WTC11 (cell line): Measurements from ENCODE around the gene PRB3.

Experiments
- MXD4 ChIP-seq: fragments of 250-450 bp; sonication (Bioruptor Pico); IDR thresholded peaks from 2 replicates; pipeline ENCODE4 v1.8.0; 2021; ENCODE audit warnings: mild to moderate bottlenecking, moderate library complexity, borderline replicate concordance
- TF ChIP-seq, protein P1 (sequence below): fragments of 200-600 bp; IDR thresholded peaks from 2 replicates; pipeline ENCODE4 v1.8.0; 2022; ENCODE audit warnings: antibody characterized with exemption

DNA sequence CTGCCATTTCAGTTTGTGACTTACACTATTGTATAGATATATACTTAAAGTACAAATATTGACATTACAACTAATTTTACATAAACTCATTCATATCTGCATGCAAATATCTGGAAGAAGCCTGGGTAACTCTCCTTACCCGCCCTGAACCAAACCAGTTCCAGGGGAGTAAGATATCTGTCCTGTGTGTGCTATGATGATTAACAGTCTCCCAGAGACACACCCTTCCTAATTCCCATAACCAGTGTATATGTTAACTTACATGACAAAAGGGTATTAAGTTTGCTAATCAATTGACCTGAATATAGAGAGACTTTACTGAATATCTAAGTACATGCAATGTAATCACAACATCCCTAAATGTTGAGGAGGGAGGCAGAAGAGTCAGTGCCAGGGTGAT is 23.0 kb downstream of the PRB3 start:
- TF ChIP-seq MXD4 (CRISPR knock-in tag) = no peak
- TF ChIP-seq, protein P1, sequence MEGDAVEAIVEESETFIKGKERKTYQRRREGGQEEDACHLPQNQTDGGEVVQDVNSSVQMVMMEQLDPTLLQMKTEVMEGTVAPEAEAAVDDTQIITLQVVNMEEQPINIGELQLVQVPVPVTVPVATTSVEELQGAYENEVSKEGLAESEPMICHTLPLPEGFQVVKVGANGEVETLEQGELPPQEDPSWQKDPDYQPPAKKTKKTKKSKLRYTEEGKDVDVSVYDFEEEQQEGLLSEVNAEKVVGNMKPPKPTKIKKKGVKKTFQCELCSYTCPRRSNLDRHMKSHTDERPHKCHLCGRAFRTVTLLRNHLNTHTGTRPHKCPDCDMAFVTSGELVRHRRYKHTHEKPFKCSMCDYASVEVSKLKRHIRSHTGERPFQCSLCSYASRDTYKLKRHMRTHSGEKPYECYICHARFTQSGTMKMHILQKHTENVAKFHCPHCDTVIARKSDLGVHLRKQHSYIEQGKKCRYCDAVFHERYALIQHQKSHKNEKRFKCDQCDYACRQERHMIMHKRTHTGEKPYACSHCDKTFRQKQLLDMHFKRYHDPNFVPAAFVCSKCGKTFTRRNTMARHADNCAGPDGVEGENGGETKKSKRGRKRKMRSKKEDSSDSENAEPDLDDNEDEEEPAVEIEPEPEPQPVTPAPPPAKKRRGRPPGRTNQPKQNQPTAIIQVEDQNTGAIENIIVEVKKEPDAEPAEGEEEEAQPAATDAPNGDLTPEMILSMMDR = no peak
